OCI-LY1 (cell line): ENCODE results near the gene ESPL1.

Experiments
- H2AFZ ChIP-seq: fragments of 200-600 bp; sonication (generic), shearing (Covaris generic); 2 replicates; pipeline ENCODE4 v1.6.0; 2014; ENCODE audit warnings: antibody characterized with exemption, mild to moderate bottlenecking, low read length
- H3F3A ChIP-seq: fragments of 200-600 bp; sonication (generic), shearing (Covaris generic); 2 replicates; pipeline ENCODE4 v1.6.0; 2014; ENCODE audit warnings: mild to moderate bottlenecking, antibody characterized with exemption, low read length, moderate library complexity; ENCODE audit not compliant: insufficient read depth
- H3K27ac ChIP-seq: fragments of 200-600 bp; sonication (generic); 2 replicates; pipeline ENCODE4 v1.5.1; 2014; ENCODE audit warnings: low read length, mixed run types, mild to moderate bottlenecking, low read depth; ENCODE audit not compliant: poor library complexity, severe bottlenecking
- H3K27me3 ChIP-seq: fragments of 200-600 bp; sonication (generic); 2 replicates; pipeline ENCODE4 v1.6.0; 2014; ENCODE audit warnings: antibody characterized with exemption, mild to moderate bottlenecking, low read length, moderate library complexity; ENCODE audit not compliant: insufficient read depth
- H3K36me3 ChIP-seq: fragments of 200-600 bp; sonication (generic); 2 replicates; pipeline ENCODE4 v1.6.1; 2014; ENCODE audit warnings: mild to moderate bottlenecking, antibody characterized with exemption, low read length, moderate library complexity, mixed read lengths; ENCODE audit not compliant: insufficient read depth
- H3K4me1 ChIP-seq: fragments of 200-600 bp; sonication (generic); 2 replicates; pipeline ENCODE4 v1.5.1; 2014; ENCODE audit warnings: mild to moderate bottlenecking, low read length, moderate library complexity; ENCODE audit not compliant: insufficient read depth, severe bottlenecking
- H3K4me2 ChIP-seq: fragments of 200-600 bp; sonication (generic), shearing (Covaris generic); 2 replicates; pipeline ENCODE4 v1.6.1; 2014; ENCODE audit warnings: low read length
- H3K4me3 ChIP-seq: fragments of 200-600 bp; sonication (generic); 2 replicates; pipeline ENCODE4 v1.5.1; 2014; ENCODE audit warnings: low read length, low read depth, mild to moderate bottlenecking, mixed read lengths; ENCODE audit not compliant: poor library complexity, severe bottlenecking
- H3K79me2 ChIP-seq: fragments of 200-600 bp; shearing (Covaris generic); 2 replicates; pipeline ENCODE4 v1.6.1; 2016; ENCODE audit warnings: mixed run types, low read length, mixed read lengths; ENCODE audit not compliant: insufficient read depth
- H3K9ac ChIP-seq: fragments of 200-600 bp; sonication (generic), shearing (Covaris generic); 2 replicates; pipeline ENCODE4 v1.6.1; 2014; ENCODE audit warnings: mild to moderate bottlenecking, low read length, mixed read lengths
- H3K9me2 ChIP-seq: fragments of 200-600 bp; sonication (generic), shearing (Covaris generic); 2 replicates; pipeline ENCODE4 v1.6.1; 2014; ENCODE audit warnings: low read depth, mild to moderate bottlenecking, low read length, mixed read lengths
- H3K9me3 ChIP-seq: fragments of 200-600 bp; shearing (Covaris generic); 2 replicates; pipeline ENCODE4 v1.6.1; 2014; ENCODE audit warnings: low read length, mixed read lengths
- H4K20me1 ChIP-seq: fragments of 200-600 bp; sonication (generic), shearing (Covaris generic); 2 replicates; pipeline ENCODE4 v1.6.0; 2016; ENCODE audit warnings: mild to moderate bottlenecking, low read length; ENCODE audit not compliant: insufficient read depth
- EZH2 ChIP-seq: fragments of 200-600 bp; sonication (generic), shearing (Covaris generic); IDR thresholded peaks from 2 replicates; pipeline ENCODE4 v1.8.0; 2017; ENCODE audit warnings: borderline replicate concordance, mixed run types, mild to moderate bottlenecking, antibody characterized with exemption, low read length, moderate library complexity, mixed read lengths
- TF ChIP-seq, protein P1 (sequence below): fragments of 200-600 bp; sonication (generic), shearing (Covaris generic); IDR thresholded peaks from 2 replicates; pipeline ENCODE4 v1.5.1; 2017; ENCODE audit warnings: mild to moderate bottlenecking, antibody characterized with exemption, low read length, moderate library complexity, mixed read lengths

ESPL1 gene

GRCh38 chr12:53290661-53291060 is 22.6 kb downstream of the ESPL1 start:
- no peaks in the 10 kb centered on the region for H3F3A ChIP-seq
- peaks cover 2% of the 10 kb centered on the region for H3K79me2 ChIP-seq
- TF ChIP-seq, protein P1, sequence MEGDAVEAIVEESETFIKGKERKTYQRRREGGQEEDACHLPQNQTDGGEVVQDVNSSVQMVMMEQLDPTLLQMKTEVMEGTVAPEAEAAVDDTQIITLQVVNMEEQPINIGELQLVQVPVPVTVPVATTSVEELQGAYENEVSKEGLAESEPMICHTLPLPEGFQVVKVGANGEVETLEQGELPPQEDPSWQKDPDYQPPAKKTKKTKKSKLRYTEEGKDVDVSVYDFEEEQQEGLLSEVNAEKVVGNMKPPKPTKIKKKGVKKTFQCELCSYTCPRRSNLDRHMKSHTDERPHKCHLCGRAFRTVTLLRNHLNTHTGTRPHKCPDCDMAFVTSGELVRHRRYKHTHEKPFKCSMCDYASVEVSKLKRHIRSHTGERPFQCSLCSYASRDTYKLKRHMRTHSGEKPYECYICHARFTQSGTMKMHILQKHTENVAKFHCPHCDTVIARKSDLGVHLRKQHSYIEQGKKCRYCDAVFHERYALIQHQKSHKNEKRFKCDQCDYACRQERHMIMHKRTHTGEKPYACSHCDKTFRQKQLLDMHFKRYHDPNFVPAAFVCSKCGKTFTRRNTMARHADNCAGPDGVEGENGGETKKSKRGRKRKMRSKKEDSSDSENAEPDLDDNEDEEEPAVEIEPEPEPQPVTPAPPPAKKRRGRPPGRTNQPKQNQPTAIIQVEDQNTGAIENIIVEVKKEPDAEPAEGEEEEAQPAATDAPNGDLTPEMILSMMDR: no peak
- TF ChIP-seq EZH2: no peak
- no peaks in the 10 kb centered on the region for H3K9me2 ChIP-seq
- H3K27ac ChIP-seq: no peak overlapping the region
- no peak overlapping the region for H3K4me2 ChIP-seq
- H2AFZ ChIP-seq: no peak overlapping the region
- peaks cover 6% of the 10 kb centered on the region for H3K4me1 ChIP-seq
- no peak overlapping the region for H3K9ac ChIP-seq
- H3K27me3 ChIP-seq: no peaks in the 10 kb centered on the region
- peaks cover 69% of the 10 kb centered on the region for H3K36me3 ChIP-seq
- H3K9me3 ChIP-seq: no peaks in the 10 kb centered on the region
- H3K4me3 ChIP-seq: no peak overlapping the region
- no peaks in the 10 kb centered on the region for H4K20me1 ChIP-seq

GRCh38 chr12:53292426-53292825 is 24.3 kb downstream of the ESPL1 start:
- Histone ChIP-seq H3K27ac (no peak overlapping the region), H3K9ac (no peak overlapping the region), H3K4me1 (peaks cover 18% of the 10 kb centered on the region), H2AFZ (no peak overlapping the region), H3K4me3 (no peak overlapping the region), H3K4me2 (no peak overlapping the region), H3K36me3 (peaks cover 62% of the 10 kb centered on the region), H3K27me3 (no peaks in the 10 kb centered on the region), H3K9me2 (no peaks in the 10 kb centered on the region), H3K9me3 (no peaks in the 10 kb centered on the region), H4K20me1 (no peaks in the 10 kb centered on the region), H3F3A (no peaks in the 10 kb centered on the region), H3K79me2 (peaks cover 11% of the 10 kb centered on the region)
- no peak for TF ChIP-seq EZH2
- TF ChIP-seq, protein P1: no peak

DNA sequence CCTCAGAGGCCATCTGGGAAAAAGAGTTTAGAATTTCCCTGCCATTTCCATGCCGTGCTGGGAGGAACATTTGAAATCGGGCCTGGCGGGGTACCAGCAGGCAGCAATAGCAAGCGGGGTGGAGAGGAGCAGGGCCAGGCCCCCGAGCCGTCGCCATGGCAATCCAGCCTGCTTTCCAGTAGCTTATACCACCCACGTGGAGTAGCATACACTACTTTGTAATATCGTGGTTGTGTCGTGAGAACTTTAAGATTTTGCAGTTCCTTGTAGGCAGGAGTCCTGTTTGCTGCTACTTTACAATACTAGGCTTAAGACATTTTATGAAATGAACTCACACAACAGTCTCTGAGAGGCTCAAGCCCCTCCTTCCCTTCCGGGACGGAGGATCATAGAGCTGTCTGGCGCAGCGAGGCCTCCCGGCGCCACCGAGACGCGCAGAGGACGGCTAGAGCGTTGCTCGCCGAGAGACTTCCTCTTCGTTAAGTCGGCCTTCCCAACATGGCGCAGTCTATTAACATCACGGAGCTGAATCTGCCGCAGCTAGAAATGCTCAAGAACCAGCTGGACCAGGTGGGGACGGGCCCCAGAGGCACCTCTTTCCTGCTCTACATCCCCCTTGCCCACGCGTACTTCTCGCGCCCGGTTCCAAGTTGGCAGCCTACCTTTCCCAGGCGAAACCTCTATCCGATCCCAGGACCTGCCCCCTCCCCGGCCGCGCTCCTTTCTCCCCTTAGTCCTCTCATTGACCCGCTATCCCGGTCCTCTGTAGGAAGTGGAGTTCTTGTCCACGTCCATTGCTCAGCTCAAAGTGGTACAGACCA is 27.2 kb downstream of the ESPL1 start, which contains the start of gene PFDN5:
Gene PFDN5 (plus strand): TSS at position 473 of the 821 bp plus-strand sequence. CDS start 26 bp downstream, at position 499.
- H3K4me1 ChIP-seq: peaks cover 37% of the 10 kb centered on the region
- no peaks in the 10 kb centered on the region for H3K27me3 ChIP-seq
- H3K36me3 ChIP-seq: peaks cover 50% of the 10 kb centered on the region
- H3K4me3 ChIP-seq: peak within 1 kb of the TSS; percentile 97
- H3F3A ChIP-seq: no peaks in the 10 kb centered on the region
- no peaks in the 10 kb centered on the region for H3K9me2 ChIP-seq
- no peaks in the 10 kb centered on the region for H3K9me3 ChIP-seq
- peak within 1 kb of the TSS; percentile 21 for H3K27ac ChIP-seq
- H3K79me2 ChIP-seq: peaks cover 13% of the 10 kb centered on the region
- H2AFZ ChIP-seq: no peak within 1 kb of the TSS
- TF ChIP-seq, protein P1: no peak
- TF ChIP-seq EZH2: no peak
- peak within 1 kb of the TSS; percentile 99 for H3K4me2 ChIP-seq
- no peaks in the 10 kb centered on the region for H4K20me1 ChIP-seq
- H3K9ac ChIP-seq: peak within 1 kb of the TSS; percentile 97
